T-helper 2 cell treated with Interferon-gamma antibody and Interleukin-4, amounts not matched to agents 100 ng/mL and 5 ng/mL, for 36 hours (primary cell): ENCODE measurements around the gene NUSAP1. TPM values are rescaled to one million over a fixed set of nuclear protein-coding genes. Genes with fewer than 3 reads are reported as not detected.
"Not testable (repeated sequence)": the region's sequence is repeated elsewhere in the genome, so short reads cannot be mapped to it uniquely, and the experiment has no call there.

ENCODE experiments used
- intact Hi-C: fragments of 100-400 bp; cut with micrococcal nuclease; formaldehyde crosslinking; loops from one replicate; pipeline ENCODE4 v1.15.1; 2023
- total RNA-seq: library from RNA; stranded (reverse); gene quantifications from 2 replicates; pipeline ENCODE4 v1.2.3, GENCODE V29; 2022

The NUSAP1 gene
- total RNA-seq, 1 donor from 2014 or later = 226 TPM

- intact Hi-C loops = loop anchor here (10.0 kb wide), 1 partner anchor 73 kb away; the partner anchor contains the start of genes NUSAP1 and OIP5
Observed at GRCh38 chr15:41407341-41407740, 74.7 kb downstream of the NUSAP1 start.

DNA sequence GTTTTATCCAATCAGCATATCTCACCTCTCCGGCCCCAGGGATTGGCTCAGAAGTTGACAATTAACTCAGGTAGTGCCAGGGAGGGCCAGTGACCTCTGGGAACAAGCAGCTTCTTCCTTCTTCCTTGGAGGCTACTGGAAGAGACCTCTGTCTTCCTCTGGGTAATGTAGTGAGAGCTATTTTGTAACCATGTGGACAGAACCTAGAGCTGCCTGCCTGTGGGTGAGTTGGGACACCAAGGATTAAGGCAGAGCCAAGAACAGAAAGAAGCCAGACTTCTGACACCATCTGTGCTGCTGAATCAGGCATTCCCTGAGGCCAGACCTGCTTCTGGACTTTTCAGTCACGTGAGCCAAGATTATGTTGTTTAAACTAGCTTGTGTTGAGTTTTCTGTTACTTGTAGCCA lies 75.6 kb downstream of the NUSAP1 start:
- intact Hi-C loops = loop anchor here (10.0 kb wide), 1 partner anchor 73 kb away; the partner anchor contains the start of genes NUSAP1 and OIP5

- intact Hi-C loops = no loop called here
Observed at GRCh38 chr15:41411031-41411430, 78.3 kb downstream of the NUSAP1 start.

- intact Hi-C loops = no loop called here
Observed at GRCh38 chr15:41411441-41411840, 78.8 kb downstream of the NUSAP1 start.

- intact Hi-C loops = loop anchor here (1.0 to 5.0 kb wide), 2 partner anchors 14 to 464 kb away; partner anchors contain the start of genes CHAC1 and NDUFAF1
Observed at GRCh38 chr15:41416128-41416741, 83.6 kb downstream of the NUSAP1 start.

DNA sequence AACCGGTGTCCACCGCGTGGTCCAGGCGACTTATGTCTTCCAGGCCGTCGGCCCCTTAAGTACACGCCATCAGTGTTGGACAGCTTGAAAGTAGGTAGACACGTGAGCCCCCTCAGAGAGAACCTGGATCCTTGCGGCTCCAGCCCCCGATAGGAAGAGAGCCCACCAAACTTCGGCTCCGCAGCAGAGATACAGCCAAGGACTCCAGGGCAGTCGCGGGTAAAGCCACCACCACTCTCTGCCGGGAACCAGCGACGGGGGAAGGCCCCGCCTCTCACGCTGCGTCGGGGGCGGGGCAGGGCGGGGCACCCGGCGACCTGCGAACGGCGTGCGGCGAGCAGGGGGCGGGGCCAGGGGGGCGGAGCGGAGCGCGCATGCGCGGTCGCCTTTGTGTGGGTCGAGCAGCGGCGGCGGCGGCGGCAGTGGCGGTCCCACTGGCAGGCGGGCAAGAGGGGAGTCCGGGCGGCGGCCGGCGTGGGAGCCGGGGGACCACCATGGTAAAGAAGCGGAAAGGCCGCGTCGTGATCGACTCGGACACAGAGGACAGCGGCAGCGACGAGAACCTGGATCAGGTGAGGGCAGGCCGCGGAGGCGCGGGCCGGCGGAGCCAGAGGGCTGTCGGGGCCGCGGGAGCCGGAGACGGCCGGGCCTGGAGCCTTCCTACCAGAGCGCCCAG lies 84.2 kb downstream of the NUSAP1 start, which contains the start of gene RTF1:
Gene RTF1 (plus strand): TSS at position 354 of the 676 bp plus-strand sequence. CDS start 21 bp downstream, at position 375.
- intact Hi-C loops = loop anchor here (1.0 to 5.0 kb wide), 2 partner anchors 15 to 465 kb away; partner anchors contain the start of genes CHAC1 and NDUFAF1

DNA sequence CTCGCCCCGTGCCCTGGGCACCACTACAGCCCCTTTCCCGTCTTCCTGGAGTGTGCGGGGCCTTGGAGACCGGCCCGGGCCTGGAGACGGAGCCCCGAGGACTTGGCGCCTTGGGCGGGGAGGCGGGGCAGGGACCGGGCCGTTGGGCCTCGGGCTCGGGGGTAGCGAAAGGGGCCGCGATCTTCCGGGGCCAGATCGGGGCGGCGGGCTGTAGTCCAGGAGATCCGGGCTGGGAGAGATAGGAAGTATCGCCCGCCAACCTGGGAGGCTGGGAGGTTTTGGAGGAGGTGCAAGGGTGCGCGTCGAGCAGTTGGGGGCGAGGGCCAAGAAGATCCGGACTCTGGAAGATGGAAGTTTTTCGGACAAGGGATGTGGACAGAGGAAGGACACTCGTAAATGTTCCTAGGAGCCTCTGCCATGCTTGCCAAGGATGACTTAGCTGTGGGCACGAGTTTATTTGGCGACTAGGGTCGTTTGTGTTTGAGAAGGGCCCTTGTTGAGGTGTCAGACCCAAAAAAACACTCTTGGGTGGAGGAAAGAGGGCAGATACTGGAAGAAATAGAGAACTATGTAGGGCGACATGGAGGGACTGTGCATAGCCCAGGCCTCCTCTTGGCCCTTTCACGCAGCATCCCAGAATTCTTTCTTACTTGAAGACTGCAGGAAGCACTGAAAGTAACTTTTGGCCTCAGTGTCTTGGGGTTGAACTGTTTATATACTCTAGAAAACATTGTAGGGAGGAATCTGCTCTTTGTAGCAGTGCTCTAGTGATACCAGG lies 84.9 kb downstream of the NUSAP1 start:
- intact Hi-C loops = loop anchor here (5.0 kb wide), 1 partner anchor 465 kb away; the partner anchor contains the start of gene CHAC1

- intact Hi-C loops = no loop called here
Observed at GRCh38 chr15:41423979-41424659, 91.4 kb downstream of the NUSAP1 start.

GRCh38 chr15:41424809-41425208 lies 92.1 kb downstream of the NUSAP1 start:
- intact Hi-C loops = no loop called here

- intact Hi-C loops = not testable (repeated sequence)
Observed at GRCh38 chr15:41425907-41426306, 93.2 kb downstream of the NUSAP1 start.

- intact Hi-C loops = no loop called here
Observed at GRCh38 chr15:41429003-41429890, 96.6 kb downstream of the NUSAP1 start.

Other genes with a start within 250 kb of the NUSAP1 start
- gene INO80, start 216.6 kb upstream of the NUSAP1 start, total RNA-seq = 33.1 and 33.2 TPM in 2 replicates
- gene EXD1, start 102.1 kb upstream of the NUSAP1 start, total RNA-seq = not detected in 2 replicates
- 62.8 and 63.6 TPM in 2 replicates for gene CHP1, start 101.6 kb upstream of the NUSAP1 start, total RNA-seq
- gene OIP5, start 290 bp upstream of the NUSAP1 start, total RNA-seq = 18.7 TPM in 2 replicates
- 16.2 and 17.4 TPM in 2 replicates for gene NDUFAF1, start 69.6 kb downstream of the NUSAP1 start, total RNA-seq
- gene RTF1, start 84.2 kb downstream of the NUSAP1 start, total RNA-seq = 37.2 and 41.1 TPM in 2 replicates
- 0.91 and 0.93 TPM in 2 replicates for gene ITPKA, start 161.0 kb downstream of the NUSAP1 start, total RNA-seq
- 1.4 and 1.7 TPM in 2 replicates for gene LTK, start 180.9 kb downstream of the NUSAP1 start, total RNA-seq
- gene RPAP1, start 211.4 kb downstream of the NUSAP1 start, total RNA-seq = 41.5 and 42.9 TPM in 2 replicates
- gene TYRO3, start 226.3 kb downstream of the NUSAP1 start, total RNA-seq = 1.3 and 2.1 TPM in 2 replicates